Endothelial cell of umbilical vein (primary cell): ENCODE data around the gene MIPEP.

ENCODE experiments used
- EZH2 ChIP-seq: IDR thresholded peaks from 2 replicates; pipeline ENCODE4 v1.6.1; 2012; ENCODE audit warnings: borderline replicate concordance, low read depth, mild to moderate bottlenecking, moderate library complexity, low read length, inconsistent platforms; ENCODE audit not compliant: severe bottlenecking
- FOS ChIP-seq: IDR thresholded peaks from 2 replicates; pipeline ENCODE4 v1.6.1; 2011; ENCODE audit warnings: mild to moderate bottlenecking, low read length, moderate library complexity, borderline replicate concordance; ENCODE audit not compliant: insufficient read depth
- GATA2 ChIP-seq: IDR thresholded peaks from 2 replicates; pipeline ENCODE4 v1.7.0; 2011; ENCODE audit warnings: low read depth, mild to moderate bottlenecking, moderate library complexity, mixed read lengths, low read length; ENCODE audit not compliant: insufficient read length, insufficient read depth
- JUN ChIP-seq: IDR thresholded peaks from 2 replicates; pipeline ENCODE4 v1.6.1; 2011; ENCODE audit warnings: borderline replicate concordance, low read depth; ENCODE audit not compliant: insufficient read length, insufficient read depth
- MYC ChIP-seq: IDR thresholded peaks from one replicate; pipeline ENCODE4 v1.6.1; 2011; ENCODE audit warnings: mild to moderate bottlenecking, low read depth, low read length
- POLR2A ChIP-seq: IDR thresholded peaks from 2 replicates; pipeline ENCODE4 v1.6.1; 2012; ENCODE audit warnings: low read depth, mild to moderate bottlenecking, control low read depth, low read length
- POLR2AphosphoS5 ChIP-seq: IDR thresholded peaks from 2 replicates; pipeline ENCODE4 v1.6.1; 2012; ENCODE audit warnings: low read depth, mild to moderate bottlenecking, control low read depth, low read length, moderate library complexity; ENCODE audit not compliant: insufficient read depth
- TF ChIP-seq, protein P1 (sequence below), 2 donors: IDR thresholded peaks; 1 replicate in 1 of 2; 2 replicates in 1 of 2; pipeline ENCODE4 v1.5.1; 2011; ENCODE audit warnings: low read length in 2 of 2, mild to moderate bottlenecking in 2 of 2, moderate library complexity in 2 of 2, control low read depth in 1 of 2, inconsistent platforms in 1 of 2, low read depth in 1 of 2; ENCODE audit not compliant: insufficient read depth in 1 of 2; ENCODE audit errors: extremely low read depth in 1 of 2
- TF ChIP-seq, protein P2 (sequence below): IDR thresholded peaks from 2 replicates; pipeline ENCODE4 v1.6.1; 2011; ENCODE audit not compliant: insufficient read depth, insufficient read length

DNA sequence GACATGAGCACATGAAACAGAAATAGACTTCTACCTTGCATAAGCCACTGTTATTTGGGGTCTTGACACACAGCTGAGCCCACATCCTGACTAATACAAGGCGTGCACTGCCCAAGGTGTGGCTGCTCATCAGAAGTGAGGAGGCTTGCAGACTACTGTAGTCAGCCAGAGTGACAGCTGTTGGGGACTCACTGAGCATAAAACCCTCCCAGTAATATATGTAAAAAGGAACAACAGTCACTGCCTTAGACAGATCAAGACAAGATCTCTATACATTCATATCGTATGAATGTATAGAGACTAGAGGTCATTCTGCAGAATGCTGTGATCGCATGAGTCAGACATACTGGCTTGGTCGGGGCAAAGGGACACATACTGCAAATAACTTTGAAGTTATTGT lies 12.2 kb upstream of the MIPEP start:
- TF ChIP-seq, protein P1, sequence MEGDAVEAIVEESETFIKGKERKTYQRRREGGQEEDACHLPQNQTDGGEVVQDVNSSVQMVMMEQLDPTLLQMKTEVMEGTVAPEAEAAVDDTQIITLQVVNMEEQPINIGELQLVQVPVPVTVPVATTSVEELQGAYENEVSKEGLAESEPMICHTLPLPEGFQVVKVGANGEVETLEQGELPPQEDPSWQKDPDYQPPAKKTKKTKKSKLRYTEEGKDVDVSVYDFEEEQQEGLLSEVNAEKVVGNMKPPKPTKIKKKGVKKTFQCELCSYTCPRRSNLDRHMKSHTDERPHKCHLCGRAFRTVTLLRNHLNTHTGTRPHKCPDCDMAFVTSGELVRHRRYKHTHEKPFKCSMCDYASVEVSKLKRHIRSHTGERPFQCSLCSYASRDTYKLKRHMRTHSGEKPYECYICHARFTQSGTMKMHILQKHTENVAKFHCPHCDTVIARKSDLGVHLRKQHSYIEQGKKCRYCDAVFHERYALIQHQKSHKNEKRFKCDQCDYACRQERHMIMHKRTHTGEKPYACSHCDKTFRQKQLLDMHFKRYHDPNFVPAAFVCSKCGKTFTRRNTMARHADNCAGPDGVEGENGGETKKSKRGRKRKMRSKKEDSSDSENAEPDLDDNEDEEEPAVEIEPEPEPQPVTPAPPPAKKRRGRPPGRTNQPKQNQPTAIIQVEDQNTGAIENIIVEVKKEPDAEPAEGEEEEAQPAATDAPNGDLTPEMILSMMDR (IDR thresholded peaks at IDR 0.05; ENCODE audit: extremely low read depth in 1 of 2, insufficient read depth in 1 of 2, low read depth in 1 of 2, low read length in 2 of 2), result no peak
- no peak for TF ChIP-seq GATA2
- TF ChIP-seq POLR2A, result no peak
- no peak for TF ChIP-seq MYC
- no peak for TF ChIP-seq POLR2AphosphoS5
- TF ChIP-seq, protein P2, sequence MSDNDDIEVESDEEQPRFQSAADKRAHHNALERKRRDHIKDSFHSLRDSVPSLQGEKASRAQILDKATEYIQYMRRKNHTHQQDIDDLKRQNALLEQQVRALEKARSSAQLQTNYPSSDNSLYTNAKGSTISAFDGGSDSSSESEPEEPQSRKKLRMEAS, result no peak
- TF ChIP-seq JUN, result peak; percentile 56
- TF ChIP-seq FOS, result no peak
- TF ChIP-seq EZH2, result no peak
